H1 (cell line): ENCODE measurements around the gene RNF31. TPM values are rescaled to one million over a fixed set of nuclear protein-coding genes. Genes with fewer than 3 reads are reported as not detected.
A peak's percentile ranks its signal among the peaks of the same experiment; 100 is the strongest.

Source experiments
- CTCF ChIA-PET: fragments of 300-600 bp; sonication (Branson Sonifier 250); formaldehyde crosslinking; loops from one replicate; lab custom pipeline; 2021; ENCODE audit not compliant: partially characterized antibody; lab: Charles Lee
- POLR2A ChIA-PET: fragments of 300-600 bp; sonication (Branson Sonifier 250); formaldehyde crosslinking; loops from one replicate; lab custom pipeline; 2021; ENCODE audit warnings: inconsistent platforms; ENCODE audit not compliant: partially characterized antibody; lab: Charles Lee
- DNase-seq, 2 experiments: peaks; one replicate each; pipeline versions ENCODE4 v3.0.0 to v3.0.0-alpha.2; 2010 to 2022; ENCODE audit warnings: low spot score in 2 of 2, low read depth in 1 of 2, mixed read lengths in 1 of 2
- FAIRE-seq: peaks from 2 replicates; lab custom pipeline; 2011; peaks lifted over from hg19 to GRCh38; lab: Jason Lieb, UNC
- H2AFZ ChIP-seq: 2 replicates; pipeline ENCODE4 v1.8.1; 2012; ENCODE audit warnings: low read length, inconsistent platforms
- H2AK5ac ChIP-seq: 2 replicates; pipeline ENCODE4 v1.6.1; 2013; ENCODE audit warnings: low read depth, low read length
- H2BK120ac ChIP-seq: replicated peaks from 2 replicates; pipeline ENCODE3; 2013; ENCODE audit warnings: low read depth, low read length, inconsistent platforms
- H2BK12ac ChIP-seq: 2 replicates; pipeline ENCODE4 v1.6.1; 2013; ENCODE audit warnings: low read depth, low read length
- H2BK15ac ChIP-seq: 2 replicates; pipeline ENCODE4 v1.6.1; 2013; ENCODE audit warnings: low read length
- H2BK20ac ChIP-seq: 2 replicates; pipeline ENCODE4 v1.6.1; 2013; ENCODE audit warnings: low read length
- H2BK5ac ChIP-seq: 2 replicates; pipeline ENCODE4 v1.6.1; 2013; ENCODE audit warnings: low read depth, low read length
- H3K14ac ChIP-seq: 2 replicates; pipeline ENCODE4 v1.6.1; 2013; ENCODE audit warnings: inconsistent platforms; ENCODE audit not compliant: insufficient read length
- H3K18ac ChIP-seq: 2 replicates; pipeline ENCODE4 v1.6.1; 2013; ENCODE audit warnings: low read length; ENCODE audit errors: extremely low read depth
- H3K23ac ChIP-seq: 2 replicates; pipeline ENCODE4 v1.6.1; 2013; ENCODE audit warnings: inconsistent platforms; ENCODE audit not compliant: insufficient read length
- H3K23me2 ChIP-seq: 2 replicates; pipeline ENCODE4 v1.6.1; 2013; ENCODE audit warnings: low read depth, low read length
- H3K27ac ChIP-seq: 2 replicates; pipeline ENCODE4 v1.6.1; 2011; ENCODE audit warnings: low read depth, low read length, inconsistent platforms
- H3K27me3 ChIP-seq, 4 experiments: replicated peaks in 1 of 4; 1 replicate in 1 of 4; 2 replicates in 3 of 4; pipeline versions ENCODE4 v1.6.1 to v1.8.1; 2011 to 2013; ENCODE audit warnings: low read length in 3 of 4, mild to moderate bottlenecking in 3 of 4, inconsistent platforms in 2 of 4, mixed read lengths in 2 of 4, moderate library complexity in 1 of 4; ENCODE audit not compliant: control insufficient read depth in 3 of 4, insufficient read depth in 3 of 4; ENCODE audit errors: extremely low read depth in 1 of 4
- H3K36me3 ChIP-seq, 4 experiments: 2 replicates each; pipeline versions ENCODE4 v1.6.1 to v1.8.1; 2011 to 2013; ENCODE audit warnings: mild to moderate bottlenecking in 4 of 4, low read length in 3 of 4, moderate library complexity in 2 of 4, control low read depth in 1 of 4, inconsistent platforms in 1 of 4; ENCODE audit not compliant: insufficient read depth in 4 of 4, control insufficient read depth in 2 of 4
- H3K4ac ChIP-seq: replicated peaks from 2 replicates; pipeline ENCODE3; 2013; ENCODE audit warnings: low read length, low read depth, mixed read lengths, inconsistent platforms; ENCODE audit not compliant: insufficient read length
- H3K4me1 ChIP-seq, 4 experiments: replicated peaks in 1 of 4; 1 replicate in 1 of 4; 2 replicates in 3 of 4; pipeline versions ENCODE4 v1.6.1 to v1.8.1; 2011 to 2013; ENCODE audit warnings: low read length in 3 of 4, inconsistent platforms in 2 of 4, mixed read lengths in 1 of 4; ENCODE audit not compliant: insufficient read depth in 4 of 4, control insufficient read depth in 3 of 4
- H3K4me2 ChIP-seq, 2 experiments: 2 replicates each; pipeline versions ENCODE4 v1.6.1 to v1.8.1; 2011 to 2013; ENCODE audit warnings: low read depth in 2 of 2, low read length in 2 of 2, control low read depth in 1 of 2, inconsistent platforms in 1 of 2, mild to moderate bottlenecking in 1 of 2; ENCODE audit not compliant: insufficient read depth in 1 of 2
- H3K4me3 ChIP-seq, 4 experiments: fragments of 200-600, 300-600 bp in 1 of 4; sonication (generic), shearing (Covaris generic), sonication (Bioruptor Twin) in 1 of 4; 2 replicates each; pipeline versions ENCODE4 v1.5.1 to v1.8.1; 2011 to 2016; ENCODE audit warnings: low read length in 4 of 4, low read depth in 3 of 4, control low read depth in 2 of 4, inconsistent platforms in 2 of 4, mild to moderate bottlenecking in 2 of 4, mixed read lengths in 1 of 4, moderate library complexity in 1 of 4; ENCODE audit not compliant: insufficient read depth in 2 of 4; ENCODE audit errors: extremely low read depth in 1 of 4
- H3K56ac ChIP-seq: replicated peaks from 2 replicates; pipeline ENCODE3; 2013; ENCODE audit warnings: low read depth, mild to moderate bottlenecking, mixed read lengths, low read length, inconsistent platforms; ENCODE audit not compliant: insufficient read length
- H3K79me1 ChIP-seq: 2 replicates; pipeline ENCODE4 v1.6.1; 2013; ENCODE audit warnings: low read depth, low read length, control low read depth
- H3K79me2 ChIP-seq, 2 experiments: 2 replicates each; pipeline versions ENCODE4 v1.6.1 to v1.8.1; 2012 to 2013; ENCODE audit warnings: low read length in 2 of 2, mild to moderate bottlenecking in 2 of 2, inconsistent platforms in 1 of 2; ENCODE audit not compliant: insufficient read depth in 2 of 2, control insufficient read depth in 1 of 2
- H3K9ac ChIP-seq, 4 experiments: replicated peaks in 1 of 4; 1 replicate in 1 of 4; 2 replicates in 3 of 4; pipeline versions ENCODE4 v1.6.1 to v1.8.1; 2011 to 2013; ENCODE audit warnings: low read depth in 3 of 4, low read length in 3 of 4, control low read depth in 2 of 4, mild to moderate bottlenecking in 2 of 4, moderate library complexity in 2 of 4, inconsistent platforms in 1 of 4; ENCODE audit errors: extremely low read depth in 1 of 4
- H3K9me3 ChIP-seq, 2 experiments: 2 replicates each; pipeline versions ENCODE4 v1.6.1 to v1.8.1; 2012 to 2013; ENCODE audit warnings: mild to moderate bottlenecking in 2 of 2, moderate library complexity in 2 of 2, control low read depth in 1 of 2, inconsistent platforms in 1 of 2, low read depth in 1 of 2, low read length in 1 of 2, mixed read lengths in 1 of 2; ENCODE audit not compliant: insufficient read depth in 2 of 2
- H4K20me1 ChIP-seq, 2 experiments: replicated peaks in 1 of 2; 2 replicates each; pipeline versions ENCODE3 to v1.8.1; 2011 to 2013; ENCODE audit warnings: inconsistent platforms in 2 of 2, low read length in 2 of 2, mild to moderate bottlenecking in 1 of 2; ENCODE audit not compliant: insufficient read depth in 2 of 2, control insufficient read depth in 1 of 2
- H4K5ac ChIP-seq: 2 replicates; pipeline ENCODE4 v1.6.1; 2013; ENCODE audit warnings: low read length, low read depth, mixed read lengths, inconsistent platforms; ENCODE audit not compliant: insufficient read length
- H4K8ac ChIP-seq: 2 replicates; pipeline ENCODE4 v1.8.0; 2013; ENCODE audit warnings: mild to moderate bottlenecking, moderate library complexity, low read length, inconsistent platforms; ENCODE audit not compliant: insufficient read depth; ENCODE audit errors: extremely low read depth
- H4K91ac ChIP-seq: replicated peaks from 2 replicates; pipeline ENCODE3; 2013; ENCODE audit warnings: low read length, mixed read lengths, inconsistent platforms; ENCODE audit not compliant: insufficient read length
- WGBS, 2 experiments: shearing (Covaris generic) in 1 of 2; methylation state at CpG; one replicate each; pipeline versions ENCODE4 v1.1.6 to v1.1.7; 2013 to 2015; ENCODE audit warnings: low lambda C conversion rate in 2 of 2, mixed read lengths in 2 of 2, inconsistent platforms in 1 of 2, low coverage in 1 of 2, missing lambda C conversion rate in 1 of 2; ENCODE audit not compliant: insufficient replicate concordance in 2 of 2, insufficient coverage in 1 of 2, insufficient read length in 1 of 2; ENCODE audit errors: extremely low coverage in 1 of 2, missing lambda C conversion rate in 1 of 2; 5-methylcytosine and 5-hydroxymethylcytosine counted together
- polyA plus RNA-seq, 7 experiments: library from polyadenylated mRNA; depleted of rRNA in 3 of 7; stranded (reverse) in 5 of 7; unstranded in 2 of 7; fragments of >200 nt in 5 of 7; fragments of 200-250 nt in 2 of 7; gene quantifications; 1 replicate in 5 of 7; 2 replicates in 1 of 7; 4 replicates in 1 of 7; pipeline versions ENCODE4 v1.2.1 to v1.2.3, GENCODE V29; 2011 to 2013; ENCODE audit warnings: missing spikeins in 2 of 7, mixed read lengths in 2 of 7
- total RNA-seq: library from RNA; stranded (reverse); fragmentation: NEBNext Ultra II Directional; extraction: Animal tissue kit (Norgen Biotek cat#: 25700); gene quantifications from 2 replicates; pipeline ENCODE4 v1.2.1, GENCODE V29; 2021

Gene RNF31
- total and polyA plus RNA-seq, 2 of the 8 experiments (the other 6 are each of a cell fraction or from before 2014, with no cell fraction given), result 17.5 to 72.0 TPM

- Histone ChIP-seq H4K5ac (no peak overlapping the region), H3K36me3 (peaks cover 0 to 4% (median 0%) of the 10 kb centered on the region in 4 experiments; a peak in 2 of 8 replicates), H3K4me2 (peak overlapping the region; percentile 75 to 96), H3K23me2 (peaks cover 5% of the 10 kb centered on the region; the same call in 1 of the 2 replicates), H2AFZ (peak overlapping the region; percentile 47; the same call in 1 of the 2 replicates), H3K9ac (peak overlapping the region; percentile 36 to 65 (median 54); a peak in 6 of 7 replicates), H2BK20ac (no peak overlapping the region), H3K23ac (no peak overlapping the region), H4K20me1 (peaks cover 0 to 2% of the 10 kb centered on the region in 2 experiments), H4K8ac (no peak overlapping the region), H2BK5ac (0 out of 2 replicates have a peak overlapping the region, but pooled peaks have one; percentile 30), H3K79me2 (no peaks in the 10 kb centered on the region), H2BK12ac (peak overlapping the region; percentile 29; the same call in 1 of the 2 replicates), H4K91ac (no peak overlapping the region), H2BK120ac (no peak overlapping the region), H3K14ac (no peak overlapping the region), H3K27me3 (no peaks in the 10 kb centered on the region), H2BK15ac (0 out of 2 replicates have a peak overlapping the region, but pooled peaks have one; percentile 46), H3K27ac (no peak overlapping the region), H2AK5ac (no peak overlapping the region), H3K18ac (peak overlapping the region; percentile 83), H3K9me3 (no peaks in the 10 kb centered on the region), H3K4me1 (peaks cover 0 to 9% (median 7%) of the 10 kb centered on the region in 4 experiments; a peak in 4 of 7 replicates), H3K79me1 (no peaks in the 10 kb centered on the region), H3K4me3 (peak overlapping the region; percentile 62 to 77 (median 71)), H3K4ac (no peak overlapping the region), H3K56ac (no peak overlapping the region)
- ChIA-PET CTCF (interaction anchor here (1.4 to 1.5 kb wide), 2 partner anchors 10 to 11 kb away, joined by 3 to 4 read pairs; no protein-coding TSS in a partner anchor), POLR2A (interaction anchor here (0.8 to 10.7 kb wide), 13 partner anchors 8 to 121 kb away, joined by 3 to 158 read pairs (median 6); partner anchors contain the start of genes CARMIL3, EMC9, IPO4 and IRF9)
- DNase-seq, result no peak
- WGBS, 2 experiments, result 6% methylated on average over 30 of the region's 30 CpGs; no CpG with 5 or more reads in 1 of the 2 experiments
- no peak for FAIRE-seq
Observed at GRCh38 chr14:24172261-24172860, 25.1 kb downstream of the RNF31 start.
